Endodermal cell (in vitro differentiated cells): ENCODE data around the gene SIGLEC10. TPM values are rescaled to one million over a fixed set of nuclear protein-coding genes. Genes with fewer than 3 reads are reported as not detected.
"Not testable (repeated sequence)": the region's sequence is repeated elsewhere in the genome, so short reads cannot be mapped to it uniquely, and the experiment has no call there.

ENCODE experiments used
- DNase-seq: peaks from one replicate; pipeline ENCODE4 v3.0.0-alpha.2; 2017
- H3K27ac ChIP-seq: 2 replicates; pipeline ENCODE4 v1.5.1; 2013; ENCODE audit warnings: mild to moderate bottlenecking, low read depth, low read length, moderate library complexity
- H3K27me3 ChIP-seq: 2 replicates; pipeline ENCODE4 v1.6.1; 2013; ENCODE audit warnings: mild to moderate bottlenecking, low read length, moderate library complexity; ENCODE audit not compliant: insufficient read depth, control insufficient read depth, poor library complexity, severe bottlenecking
- H3K36me3 ChIP-seq: 2 replicates; pipeline ENCODE4 v1.7.0; 2013; ENCODE audit warnings: mild to moderate bottlenecking, low read length, moderate library complexity; ENCODE audit not compliant: control insufficient read depth, insufficient read depth
- H3K4me1 ChIP-seq: one replicate; pipeline ENCODE4 v1.7.0; 2013; ENCODE audit warnings: low read length; ENCODE audit not compliant: control insufficient read depth, insufficient read depth
- H3K4me3 ChIP-seq: 2 replicates; pipeline ENCODE4 v1.5.1; 2013; ENCODE audit warnings: mild to moderate bottlenecking, low read length, moderate library complexity
- H3K9ac ChIP-seq: 2 replicates; pipeline ENCODE4 v1.6.1; 2013; ENCODE audit warnings: mild to moderate bottlenecking, low read length, moderate library complexity; ENCODE audit not compliant: poor library complexity, severe bottlenecking; ENCODE audit errors: extremely low read depth
- H3K9me3 ChIP-seq: 2 replicates; pipeline ENCODE4 v1.6.1; 2013; ENCODE audit warnings: mild to moderate bottlenecking, low read length, moderate library complexity; ENCODE audit not compliant: control insufficient read depth
- H3K27ac Mint-ChIP-seq: 2 replicates; pipeline ENCODE4 v1.8.0; 2020; ENCODE audit warnings: mixed read lengths
- H3K27me3 Mint-ChIP-seq: 2 replicates; pipeline ENCODE4 v1.8.0; 2021; ENCODE audit warnings: mild to moderate bottlenecking, mixed read lengths; ENCODE audit not compliant: insufficient read depth
- H3K36me3 Mint-ChIP-seq: 2 replicates; pipeline ENCODE4 v1.8.0; 2020; ENCODE audit warnings: low read depth, mixed read lengths
- H3K4me1 Mint-ChIP-seq: 2 replicates; pipeline ENCODE4 v1.8.0; 2020; ENCODE audit warnings: mixed read lengths
- H3K4me3 Mint-ChIP-seq: 2 replicates; pipeline ENCODE4 v1.8.0; 2020; ENCODE audit warnings: mild to moderate bottlenecking, moderate library complexity, mixed read lengths
- H3K9me3 Mint-ChIP-seq: 2 replicates; pipeline ENCODE4 v1.8.0; 2020; ENCODE audit warnings: mild to moderate bottlenecking, mixed read lengths
- CTCF ChIP-seq: fragments of 200-600 bp; sonication (generic); conservative IDR thresholded peaks from 2 replicates; pipeline ENCODE4 v1.5.0; 2021; ENCODE audit warnings: antibody characterized with exemption, mild to moderate bottlenecking
- WGBS, 2 experiments: methylation state at CpG; one replicate each; pipeline versions ENCODE4 v1.1.5 to v1.1.7; 2013; ENCODE audit warnings: missing lambda C conversion rate in 2 of 2, mixed read lengths in 1 of 2; ENCODE audit not compliant: insufficient coverage in 1 of 2, insufficient read length in 1 of 2; 5-methylcytosine and 5-hydroxymethylcytosine counted together
- total RNA-seq, 2 donors: library from RNA; stranded (reverse); fragmentation: NEBNext Ultra II Directional in 1 of 2; extraction: Animal tissue kit (Norgen Biotek cat#: 25700) in 1 of 2; gene quantifications; 2 replicates in 1 of 2; 3 replicates in 1 of 2; pipeline ENCODE4 v1.2.1, GENCODE V29; 2021

SIGLEC10 gene
- total RNA-seq, 2 donors from 2014 or later, result not detected

GRCh38 chr19:51418707-51419106 lies 1.3 kb upstream of the SIGLEC10 start:
- no peak for TF ChIP-seq CTCF
- no peaks in the 10 kb centered on the region for H3K4me1 ChIP-seq
- H3K27ac Mint-ChIP-seq, result no peak overlapping the region
- H3K4me1 Mint-ChIP-seq, result peaks cover 4% of the 10 kb centered on the region
- DNase-seq, result no peak
- no peaks in the 10 kb centered on the region for H3K36me3 Mint-ChIP-seq
- no peaks in the 10 kb centered on the region for H3K36me3 ChIP-seq
- no peak overlapping the region for H3K4me3 ChIP-seq
- no peaks in the 10 kb centered on the region for H3K9me3 ChIP-seq
- H3K4me3 Mint-ChIP-seq, result no peak overlapping the region
- 92% methylated on average over 2 of the region's 2 CpGs; no CpG with 5 or more reads in 1 of the 2 experiments for WGBS, 2 experiments
- H3K27ac ChIP-seq, result no peak overlapping the region
- H3K9me3 Mint-ChIP-seq, result no peaks in the 10 kb centered on the region
- peaks cover 8% of the 10 kb centered on the region for H3K27me3 ChIP-seq
- H3K27me3 Mint-ChIP-seq, result peaks cover 31% of the 10 kb centered on the region
- no peak overlapping the region for H3K9ac ChIP-seq

GRCh38 chr19:51417810-51418157 lies 342 bp upstream of the SIGLEC10 start:
- Histone ChIP-seq H3K27me3 (peaks cover 8% of the 10 kb centered on the region), H3K9ac (no peak overlapping the region), H3K4me1 (no peaks in the 10 kb centered on the region), H3K27ac (no peak overlapping the region), H3K36me3 (no peaks in the 10 kb centered on the region), H3K4me3 (no peak overlapping the region), H3K9me3 (no peaks in the 10 kb centered on the region)
- WGBS, 2 experiments, result 80% methylated on average over 2 of the region's 3 CpGs; no CpG with 5 or more reads in 1 of the 2 experiments
- no peak for TF ChIP-seq CTCF
- H3K27me3 Mint-ChIP-seq, result peaks cover 28% of the 10 kb centered on the region
- no peaks in the 10 kb centered on the region for H3K9me3 Mint-ChIP-seq
- no peak for DNase-seq
- no peak overlapping the region for H3K27ac Mint-ChIP-seq
- no peaks in the 10 kb centered on the region for H3K36me3 Mint-ChIP-seq
- no peak overlapping the region for H3K4me3 Mint-ChIP-seq
- H3K4me1 Mint-ChIP-seq, result peaks cover 4% of the 10 kb centered on the region

GRCh38 chr19:51416422-51416821 lies 1.0 kb downstream of the SIGLEC10 start:
- 94% methylated on average over 10 of the region's 15 CpGs; no CpG with 5 or more reads in 1 of the 2 experiments for WGBS, 2 experiments
- not testable (repeated sequence) for H3K27ac Mint-ChIP-seq

GRCh38 chr19:51415187-51415586 lies 2.3 kb downstream of the SIGLEC10 start:
- no peak overlapping the region for H3K9ac ChIP-seq
- H3K36me3 Mint-ChIP-seq, result no peaks in the 10 kb centered on the region
- no peaks in the 10 kb centered on the region for H3K4me1 ChIP-seq
- no peaks in the 10 kb centered on the region for H3K9me3 Mint-ChIP-seq
- H3K27ac ChIP-seq, result no peak overlapping the region
- no peak overlapping the region for H3K4me3 Mint-ChIP-seq
- WGBS, 2 experiments, result 90 to 95% methylated on average over 8 to 12 of the region's 12 CpGs
- no peak for TF ChIP-seq CTCF
- H3K27ac Mint-ChIP-seq, result no peak overlapping the region
- peaks cover 7% of the 10 kb centered on the region for H3K27me3 Mint-ChIP-seq
- H3K4me3 ChIP-seq, result no peak overlapping the region
- H3K4me1 Mint-ChIP-seq, result peaks cover 4% of the 10 kb centered on the region
- DNase-seq, result no peak
- no peaks in the 10 kb centered on the region for H3K36me3 ChIP-seq
- H3K9me3 ChIP-seq, result no peaks in the 10 kb centered on the region
- no peaks in the 10 kb centered on the region for H3K27me3 ChIP-seq

More at GRCh38 chr19:51416422-51416821, 1.0 kb downstream of the SIGLEC10 start:
- H3K27me3 ChIP-seq, H3K36me3 ChIP-seq, DNase-seq, H3K9me3 Mint-ChIP-seq, H3K4me3 ChIP-seq, H3K9ac ChIP-seq, H3K4me1 Mint-ChIP-seq, H3K4me3 Mint-ChIP-seq, H3K36me3 Mint-ChIP-seq, H3K9me3 ChIP-seq, H3K27ac ChIP-seq, H3K4me1 ChIP-seq: not testable (repeated sequence)
- peaks cover 16% of the 10 kb centered on the region for H3K27me3 Mint-ChIP-seq
